Progenitor cell of endocrine pancreas (in vitro differentiated cells): Measurements from ENCODE around the gene SIAH3. TPM values are rescaled to one million over a fixed set of nuclear protein-coding genes. Genes with fewer than 3 reads are reported as not detected.
A peak's percentile ranks its signal among the peaks of the same experiment; 100 is the strongest.

Experiments
- DNase-seq: peaks from one replicate; pipeline ENCODE4 v3.0.0; 2021; ENCODE audit warnings: low spot score; ENCODE audit not compliant: unreplicated experiment
- H3K27ac Mint-ChIP-seq: 2 replicates; pipeline ENCODE4 v1.8.0; 2021; ENCODE audit warnings: mild to moderate bottlenecking, moderate library complexity, mixed read lengths
- H3K27me3 Mint-ChIP-seq: 2 replicates; pipeline ENCODE4 v1.8.0; 2021; ENCODE audit warnings: mixed read lengths
- H3K36me3 Mint-ChIP-seq: 2 replicates; pipeline ENCODE4 v1.8.0; 2022; ENCODE audit warnings: mixed read lengths; ENCODE audit not compliant: insufficient read depth
- H3K4me1 Mint-ChIP-seq: 2 replicates; pipeline ENCODE4 v1.8.0; 2021; ENCODE audit warnings: low read depth, mixed read lengths
- H3K4me3 Mint-ChIP-seq: 2 replicates; pipeline ENCODE4 v1.8.0; 2021; ENCODE audit warnings: low read depth, mild to moderate bottlenecking, moderate library complexity, mixed read lengths
- H3K9me3 Mint-ChIP-seq: 2 replicates; pipeline ENCODE4 v1.8.0; 2021; ENCODE audit warnings: low read depth, mixed read lengths
- CTCF ChIP-seq: fragments of 200-600 bp; sonication (generic); IDR thresholded peaks from one replicate; pipeline ENCODE4 v1.5.0; 2021; ENCODE audit warnings: antibody characterized with exemption, mild to moderate bottlenecking; ENCODE audit not compliant: unreplicated experiment
- total RNA-seq: library from RNA; stranded (reverse); gene quantifications from 2 replicates; pipeline ENCODE4 v1.2.1, GENCODE V29; 2021

SIAH3 gene
- total RNA-seq, 1 donor from 2014 or later: not detected

GRCh38 chr13:45776748-45777147 lies 74.8 kb downstream of the SIAH3 start:
- Mint-ChIP-seq H3K27me3 (peaks cover 13% of the 10 kb centered on the region), H3K36me3 (no peaks in the 10 kb centered on the region), H3K4me3 (no peak overlapping the region), H3K27ac (peak overlapping the region; percentile 19), H3K9me3 (no peaks in the 10 kb centered on the region), H3K4me1 (peaks cover 4% of the 10 kb centered on the region)
- no peak for TF ChIP-seq CTCF
- DNase-seq: no peak

- Mint-ChIP-seq H3K9me3 (peaks cover 4% of the 10 kb centered on the region), H3K4me3 (no peak overlapping the region), H3K36me3 (peaks cover 2% of the 10 kb centered on the region), H3K27me3 (peaks cover 8% of the 10 kb centered on the region), H3K27ac (no peak overlapping the region), H3K4me1 (peaks cover 8% of the 10 kb centered on the region)
- no peak for DNase-seq
- TF ChIP-seq CTCF: no peak
Observed at GRCh38 chr13:45775401-45775963, 76.1 kb downstream of the SIAH3 start.

GRCh38 chr13:45773944-45774343 lies 77.6 kb downstream of the SIAH3 start:
- Mint-ChIP-seq H3K4me1 (peaks cover 8% of the 10 kb centered on the region), H3K27me3 (peaks cover 7% of the 10 kb centered on the region), H3K36me3 (peaks cover 2% of the 10 kb centered on the region), H3K4me3 (no peak overlapping the region), H3K9me3 (peaks cover 4% of the 10 kb centered on the region), H3K27ac (no peak overlapping the region)
- no peak for TF ChIP-seq CTCF
- DNase-seq: no peak

- peaks cover 10% of the 10 kb centered on the region for H3K27me3 Mint-ChIP-seq
- DNase-seq: no peak
- H3K4me3 Mint-ChIP-seq: no peak overlapping the region
- H3K36me3 Mint-ChIP-seq: peaks cover 2% of the 10 kb centered on the region
- no peak overlapping the region for H3K27ac Mint-ChIP-seq
- peaks cover 11% of the 10 kb centered on the region for H3K4me1 Mint-ChIP-seq
- peaks cover 4% of the 10 kb centered on the region for H3K9me3 Mint-ChIP-seq
- no peak for TF ChIP-seq CTCF
Observed at GRCh38 chr13:45773236-45773635, 78.3 kb downstream of the SIAH3 start.

- TF ChIP-seq CTCF: no peak
- peaks cover 8% of the 10 kb centered on the region for H3K27me3 Mint-ChIP-seq
- peaks cover 2% of the 10 kb centered on the region for H3K36me3 Mint-ChIP-seq
- no peak overlapping the region for H3K4me3 Mint-ChIP-seq
- DNase-seq: no peak
- no peak overlapping the region for H3K27ac Mint-ChIP-seq
- peaks cover 4% of the 10 kb centered on the region for H3K9me3 Mint-ChIP-seq
- peaks cover 7% of the 10 kb centered on the region for H3K4me1 Mint-ChIP-seq
Observed at GRCh38 chr13:45770886-45771285, 80.7 kb downstream of the SIAH3 start.
